ENCODE results near the gene PLP2. TPM values are rescaled to one million over a fixed set of nuclear protein-coding genes. Genes with fewer than 3 reads are reported as not detected.
A peak's percentile ranks its signal among the peaks of the same experiment; 100 is the strongest.
"Not testable (repeated sequence)": the region's sequence is repeated elsewhere in the genome, so short reads cannot be mapped to it uniquely, and the experiment has no call there.

PLP2 gene, protein sequence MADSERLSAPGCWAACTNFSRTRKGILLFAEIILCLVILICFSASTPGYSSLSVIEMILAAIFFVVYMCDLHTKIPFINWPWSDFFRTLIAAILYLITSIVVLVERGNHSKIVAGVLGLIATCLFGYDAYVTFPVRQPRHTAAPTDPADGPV
- 2.6 and 13.1 TPM in 2 replicates for total RNA-seq

DNA sequence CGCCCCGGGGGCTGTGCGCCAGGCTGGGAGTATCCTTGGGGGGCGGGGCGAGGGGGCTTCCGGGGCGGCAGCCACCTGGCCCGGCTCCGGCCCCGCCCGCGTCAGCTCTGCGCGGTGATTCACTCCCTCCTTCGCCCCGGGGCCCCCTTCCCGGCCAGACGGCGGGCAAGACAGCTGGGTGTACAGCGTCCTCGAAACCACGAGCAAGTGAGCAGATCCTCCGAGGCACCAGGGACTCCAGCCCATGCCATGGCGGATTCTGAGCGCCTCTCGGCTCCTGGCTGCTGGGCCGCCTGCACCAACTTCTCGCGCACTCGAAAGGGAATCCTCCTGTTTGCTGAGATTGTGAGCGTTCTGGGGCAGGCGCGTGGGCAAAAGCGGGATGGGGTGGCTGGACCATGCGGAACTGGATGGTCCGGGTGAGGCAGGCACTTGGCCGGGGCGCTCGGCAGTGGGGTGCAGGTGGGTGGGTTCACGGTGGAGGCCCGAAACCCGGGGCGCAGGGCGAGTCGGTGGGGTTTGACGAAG is at the start of gene PLP2:
Gene PLP2 (plus strand): TSS at position 147 of the 528 bp plus-strand sequence. CDS start 103 bp downstream, at position 250.
- DNase-seq, result peak; percentile 56

DNA sequence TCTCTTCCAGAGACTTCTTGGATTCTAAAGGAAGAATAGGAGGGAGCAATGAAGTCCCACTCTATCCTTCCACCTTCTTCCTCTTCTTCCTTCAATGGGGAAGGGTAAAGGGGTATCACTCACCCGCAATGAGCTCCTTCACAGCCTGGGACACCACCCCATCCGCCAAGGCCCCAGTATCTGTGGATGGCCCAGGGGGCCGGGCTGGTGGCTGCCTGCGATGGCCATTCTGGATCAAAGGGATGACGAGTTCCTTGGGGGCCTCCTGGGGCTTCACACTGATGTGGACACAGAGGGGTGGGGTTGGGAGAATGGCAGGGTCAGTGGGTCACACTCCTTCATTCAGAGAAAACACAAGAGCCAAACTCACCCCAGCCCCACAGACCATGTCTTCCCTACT is 49.2 kb upstream of the PLP2 start:
- DNase-seq, result no peak

DNA sequence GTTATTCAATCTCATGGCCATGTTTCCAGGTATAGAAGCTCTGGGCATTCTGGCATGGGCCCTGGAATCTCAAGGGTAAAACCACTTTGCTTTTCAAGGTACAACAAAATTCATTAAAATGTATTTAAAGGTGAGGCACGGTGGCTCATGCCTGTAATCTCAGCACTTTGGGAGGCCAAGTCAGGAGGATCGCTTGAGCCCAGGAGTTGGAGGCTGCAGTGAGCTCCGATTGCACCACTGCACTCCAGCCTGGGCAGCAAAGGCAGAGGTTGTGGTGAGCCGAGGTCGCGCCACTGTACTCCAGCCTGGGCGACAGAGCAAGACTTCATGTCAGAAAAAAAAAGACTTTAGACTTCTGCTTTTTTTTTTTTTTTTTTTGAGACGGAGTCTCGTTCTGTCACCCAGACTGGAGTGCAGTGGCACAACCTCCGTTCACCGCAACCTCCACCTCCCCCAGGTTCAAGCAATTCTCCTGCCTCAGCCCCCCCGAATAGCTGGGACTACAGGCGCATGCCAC is 43.9 kb upstream of the PLP2 start:
- not testable (repeated sequence) for DNase-seq

DNA sequence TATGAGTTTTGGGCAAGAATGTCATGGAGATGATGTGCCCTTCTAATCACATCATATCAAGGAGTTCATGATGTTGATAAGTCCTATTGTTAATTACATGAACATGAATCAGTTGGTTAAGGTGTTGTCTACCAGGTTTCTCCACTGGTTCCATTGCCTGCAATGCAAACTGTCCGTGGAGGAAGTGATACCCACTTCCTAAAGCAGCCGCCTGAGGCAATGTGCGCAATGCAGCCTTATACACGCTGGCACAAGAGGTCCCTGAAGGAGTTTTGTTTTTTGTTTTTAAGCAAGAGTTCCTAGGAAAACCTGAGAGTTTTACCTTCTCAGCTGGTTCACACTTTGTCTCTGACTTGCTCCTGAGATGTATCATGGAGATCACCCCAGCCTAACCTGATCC is 42.3 kb upstream of the PLP2 start:
- no peak for DNase-seq

DNA sequence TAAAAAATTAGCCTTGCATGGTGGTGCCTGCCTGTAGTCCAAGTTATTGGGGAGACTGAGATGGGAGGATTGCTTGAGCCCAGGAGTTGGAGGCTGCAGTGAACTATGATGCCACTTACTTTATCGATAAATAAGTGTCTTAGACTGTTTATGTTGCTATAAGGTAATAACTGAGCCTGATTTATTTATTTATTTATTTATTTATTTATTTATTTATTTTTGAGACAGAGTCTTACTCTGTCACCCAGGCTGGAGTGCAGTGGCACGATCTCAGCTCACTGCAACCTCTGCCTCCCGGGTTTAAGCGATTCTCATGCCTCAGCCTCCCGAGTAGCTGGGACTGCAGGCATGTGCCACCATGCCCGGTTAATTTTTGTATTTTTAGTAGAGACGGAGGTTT is 39.4 kb upstream of the PLP2 start:
- DNase-seq, result not testable (repeated sequence)

DNA sequence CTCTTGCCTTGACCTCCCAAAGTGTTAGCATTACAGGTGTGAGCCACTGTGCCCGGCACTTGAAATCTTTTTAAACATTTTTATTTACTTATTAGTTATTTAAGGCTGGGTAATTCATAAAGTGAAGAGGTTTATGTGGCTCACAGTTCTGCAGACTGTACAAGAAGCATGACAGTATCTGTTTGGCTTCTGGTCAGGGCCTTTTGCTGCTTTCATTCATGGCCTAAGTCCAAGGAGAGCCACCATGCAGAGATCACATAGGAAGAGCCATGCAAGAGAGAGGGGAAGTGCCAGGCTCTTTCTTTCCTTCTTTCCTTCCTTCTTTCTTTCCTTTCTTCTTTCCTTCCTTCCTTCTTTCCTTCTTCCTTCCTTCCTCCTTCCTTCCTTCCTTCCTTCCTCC is 37.9 kb upstream of the PLP2 start:
- DNase-seq, result no peak

DNA sequence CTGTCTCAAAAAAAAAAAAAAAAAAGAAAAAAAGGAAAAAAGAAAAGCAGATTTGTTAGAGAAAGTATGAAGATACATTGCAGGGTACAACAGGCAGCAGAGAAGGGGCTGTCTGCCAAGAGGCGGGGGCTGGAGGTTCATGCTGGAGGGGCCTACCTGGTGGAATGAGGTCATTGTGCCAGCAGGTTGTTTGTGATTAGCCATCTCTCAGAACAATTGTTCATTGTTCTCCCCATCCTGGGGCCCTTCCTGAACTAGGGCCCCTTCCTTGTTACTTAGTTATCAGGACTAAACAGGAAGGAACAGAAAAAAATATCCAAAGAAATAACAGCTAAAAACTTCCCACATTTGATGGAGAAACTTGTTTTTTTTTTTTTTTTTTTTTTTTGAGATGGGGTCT is 34.2 kb upstream of the PLP2 start:
- DNase-seq, result peak; percentile 83

DNA sequence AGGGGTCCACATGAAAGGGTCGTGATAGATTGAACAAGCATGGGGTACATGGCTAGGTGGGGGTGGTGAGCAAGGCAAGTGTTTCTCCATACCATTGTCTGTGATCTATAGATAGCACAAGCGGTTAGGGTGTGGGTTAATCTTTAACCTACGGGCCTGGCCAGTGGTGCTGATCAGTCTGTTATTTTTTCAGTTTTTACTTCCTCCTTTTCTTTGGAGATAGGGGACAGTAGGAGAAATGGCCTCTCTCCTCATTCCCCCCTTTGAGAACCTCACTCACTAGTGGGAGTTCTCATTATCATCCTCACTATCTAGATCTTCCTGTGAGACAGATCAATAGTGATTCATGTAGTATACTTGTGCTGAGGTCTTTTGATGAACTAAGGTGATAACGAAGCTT is 32.0 kb upstream of the PLP2 start:
- DNase-seq, result no peak

DNA sequence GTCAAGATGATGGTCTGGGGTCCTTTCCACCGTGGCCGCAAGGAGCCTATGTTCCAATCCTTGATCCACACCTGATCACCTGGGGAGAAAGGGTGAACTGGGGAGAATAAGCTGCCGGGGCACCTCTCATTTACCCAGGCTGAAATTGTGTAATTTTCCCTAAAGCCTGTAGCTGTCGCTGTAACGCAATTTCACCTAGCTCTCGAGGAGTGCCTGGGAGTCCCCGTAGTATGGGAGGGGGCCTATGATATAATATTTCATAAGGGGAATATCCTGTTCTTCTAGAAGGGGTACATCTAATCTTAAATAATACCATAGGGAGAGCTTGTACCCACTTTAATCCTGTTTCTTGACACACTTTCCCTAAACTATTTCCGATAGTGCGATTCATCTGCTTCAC is 29.4 kb upstream of the PLP2 start:
- peak; percentile 42 for DNase-seq

DNA sequence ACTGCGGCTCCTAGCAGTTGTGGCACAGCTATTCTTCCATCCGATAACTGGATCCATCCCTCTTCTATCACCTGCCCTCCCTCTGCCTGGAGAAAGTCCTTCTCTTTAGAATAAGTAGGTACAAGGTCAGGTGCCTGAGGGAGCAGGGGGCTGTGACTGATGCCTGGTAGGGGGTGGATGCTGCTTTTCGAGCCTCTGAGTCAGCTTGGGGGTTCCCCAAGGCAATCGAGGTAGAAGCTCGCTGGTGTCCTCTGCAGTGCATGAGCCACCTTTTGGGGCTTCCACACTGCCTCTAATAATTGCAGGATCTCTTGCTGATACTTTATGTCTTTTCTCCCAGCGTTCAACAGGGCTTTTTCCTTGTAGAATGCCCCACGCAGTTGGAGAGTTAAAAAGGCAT is 28.5 kb upstream of the PLP2 start:
- DNase-seq, result not testable (repeated sequence)

DNA sequence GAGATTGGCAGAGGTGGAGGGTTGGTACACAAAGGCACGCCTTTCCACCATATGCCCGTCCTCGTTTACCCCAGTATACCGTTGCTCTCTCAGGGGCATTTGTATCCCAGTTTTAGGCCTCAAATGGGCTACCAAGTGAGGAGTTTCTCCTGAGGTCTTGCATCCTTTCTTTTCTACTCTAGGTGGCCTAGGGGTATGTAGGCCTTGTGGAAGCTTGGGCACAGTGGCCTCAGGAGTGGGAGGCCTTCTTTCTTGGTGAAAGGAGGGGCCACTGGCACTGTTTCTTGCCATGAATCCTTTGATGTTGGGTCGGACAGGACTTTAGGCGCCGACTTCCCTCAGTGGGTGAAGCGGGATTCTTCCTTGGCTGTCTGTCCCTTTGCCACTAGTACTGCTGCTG is 24.4 kb upstream of the PLP2 start:
- no peak for DNase-seq

DNA sequence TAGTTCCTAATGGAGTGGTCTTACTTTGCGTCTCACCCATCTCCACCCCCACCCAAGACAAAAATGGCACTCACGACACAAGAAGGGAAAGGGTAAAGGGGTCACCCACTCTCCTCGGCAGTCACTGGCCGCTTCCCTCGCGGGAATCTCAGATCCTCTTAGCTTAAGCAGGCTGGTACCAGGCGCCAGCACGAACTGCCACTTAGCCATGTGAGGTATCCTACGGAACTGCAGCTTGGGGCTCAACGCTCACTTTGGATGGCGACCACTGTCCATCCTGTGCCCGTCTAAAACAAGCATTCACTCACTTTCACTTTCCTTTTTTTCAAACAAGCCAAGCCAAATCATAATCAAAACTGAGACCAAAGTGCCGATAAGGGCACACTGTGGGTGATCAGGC is 23.8 kb upstream of the PLP2 start:
- no peak for DNase-seq

DNA sequence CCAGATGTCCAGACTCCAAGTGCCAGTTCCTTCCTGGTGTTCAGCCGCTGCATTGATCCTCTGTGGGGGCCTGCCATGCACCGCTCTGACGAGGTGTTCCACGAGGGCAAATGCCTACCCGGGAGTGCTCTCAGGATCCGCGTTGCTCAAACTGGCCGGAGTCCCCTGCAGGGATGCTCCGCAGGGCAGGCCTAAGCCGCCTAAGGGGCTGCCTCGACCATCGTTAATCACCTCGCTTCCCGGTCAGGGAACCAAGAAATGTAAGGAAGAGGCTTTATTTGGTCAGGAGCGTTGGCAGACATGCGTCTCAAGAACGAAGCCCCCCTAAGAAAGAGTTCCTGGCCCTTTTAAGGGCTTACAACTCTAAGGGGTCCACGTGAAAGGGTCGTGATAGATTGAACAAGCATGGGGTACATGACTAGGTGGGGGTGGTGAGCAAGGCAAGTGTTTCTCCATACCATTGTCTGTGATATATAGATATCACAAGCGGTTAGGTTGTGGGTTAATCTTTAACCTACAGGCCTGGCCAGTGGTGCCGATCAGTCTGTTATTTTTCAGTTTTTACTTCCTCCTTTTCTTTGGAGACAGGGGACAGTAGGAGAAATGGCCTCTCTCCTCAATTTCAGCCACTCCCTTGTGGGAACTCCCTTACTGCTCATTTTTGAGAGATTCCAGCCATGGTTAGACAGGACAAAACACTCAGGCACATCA is 23.2 kb upstream of the PLP2 start:
- not testable (repeated sequence) for DNase-seq

DNA sequence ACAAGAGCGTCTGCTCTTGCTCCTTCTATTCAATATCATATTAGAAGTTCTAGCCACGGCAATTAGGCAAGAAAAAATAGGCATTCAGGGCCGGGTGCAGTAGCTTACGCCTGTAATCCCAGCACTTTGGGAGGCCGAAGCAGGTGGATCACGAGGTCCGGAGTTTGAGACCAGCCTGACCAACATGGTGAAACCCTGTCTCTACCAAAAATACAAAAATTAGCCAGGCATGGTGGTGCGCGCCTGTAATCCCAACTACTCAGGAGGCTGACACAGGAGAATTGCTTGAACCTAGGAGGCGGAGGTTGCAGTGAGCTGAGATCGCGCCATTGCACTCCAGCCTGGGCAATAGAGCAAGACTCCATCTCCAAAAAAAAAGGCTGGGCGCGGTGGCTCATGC is 22.4 kb upstream of the PLP2 start:
- not testable (repeated sequence) for DNase-seq

DNA sequence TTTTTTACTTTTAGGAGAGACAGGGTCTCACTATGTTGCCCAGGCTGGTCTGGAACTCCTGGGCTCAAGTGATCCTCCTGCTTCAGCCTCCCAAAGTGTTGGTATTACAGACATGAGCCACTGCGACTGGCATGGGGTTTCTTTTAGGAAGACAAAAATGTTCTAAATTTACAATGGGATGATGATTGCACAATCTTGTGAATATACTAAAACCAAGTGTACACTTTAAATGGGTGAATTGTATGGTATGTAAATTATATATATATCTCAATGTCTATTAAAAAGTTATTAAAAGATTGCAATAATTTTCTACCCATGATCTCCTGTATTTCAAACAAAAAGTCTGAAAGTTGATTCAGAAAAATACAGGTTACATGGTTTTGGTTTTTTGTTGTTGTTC is 18.2 kb upstream of the PLP2 start:
- DNase-seq, result no peak

DNA sequence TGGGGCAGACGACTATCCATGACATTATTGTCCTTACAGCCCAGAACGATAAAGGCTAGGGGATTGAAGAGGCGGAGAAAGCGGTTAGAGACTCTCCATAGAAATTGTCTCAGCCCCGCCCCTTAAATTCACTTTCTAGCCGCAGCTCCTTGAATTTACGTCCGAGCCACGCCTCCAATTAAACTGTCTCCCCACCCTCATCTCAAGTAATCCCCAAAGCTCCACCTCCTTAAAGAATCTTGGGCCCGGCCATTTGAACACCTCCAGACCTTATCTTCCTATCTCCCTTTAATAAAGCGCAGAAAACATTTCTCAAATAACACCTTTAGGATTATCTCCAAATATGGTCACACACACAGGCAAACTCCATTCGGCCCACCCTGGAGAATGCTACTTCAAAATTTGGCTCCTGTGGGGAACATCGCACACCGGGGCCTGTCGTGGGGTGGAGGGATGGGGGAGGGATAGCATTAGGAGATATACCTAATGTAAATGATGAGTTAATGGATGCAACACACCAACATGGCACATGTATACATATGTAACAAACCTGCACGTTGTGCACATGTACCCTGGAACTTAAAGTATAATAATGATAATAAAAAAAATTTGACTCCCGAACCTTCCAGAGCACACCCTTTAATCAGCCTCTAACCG is 16.3 kb upstream of the PLP2 start:
- peak; percentile 78 for DNase-seq

DNA sequence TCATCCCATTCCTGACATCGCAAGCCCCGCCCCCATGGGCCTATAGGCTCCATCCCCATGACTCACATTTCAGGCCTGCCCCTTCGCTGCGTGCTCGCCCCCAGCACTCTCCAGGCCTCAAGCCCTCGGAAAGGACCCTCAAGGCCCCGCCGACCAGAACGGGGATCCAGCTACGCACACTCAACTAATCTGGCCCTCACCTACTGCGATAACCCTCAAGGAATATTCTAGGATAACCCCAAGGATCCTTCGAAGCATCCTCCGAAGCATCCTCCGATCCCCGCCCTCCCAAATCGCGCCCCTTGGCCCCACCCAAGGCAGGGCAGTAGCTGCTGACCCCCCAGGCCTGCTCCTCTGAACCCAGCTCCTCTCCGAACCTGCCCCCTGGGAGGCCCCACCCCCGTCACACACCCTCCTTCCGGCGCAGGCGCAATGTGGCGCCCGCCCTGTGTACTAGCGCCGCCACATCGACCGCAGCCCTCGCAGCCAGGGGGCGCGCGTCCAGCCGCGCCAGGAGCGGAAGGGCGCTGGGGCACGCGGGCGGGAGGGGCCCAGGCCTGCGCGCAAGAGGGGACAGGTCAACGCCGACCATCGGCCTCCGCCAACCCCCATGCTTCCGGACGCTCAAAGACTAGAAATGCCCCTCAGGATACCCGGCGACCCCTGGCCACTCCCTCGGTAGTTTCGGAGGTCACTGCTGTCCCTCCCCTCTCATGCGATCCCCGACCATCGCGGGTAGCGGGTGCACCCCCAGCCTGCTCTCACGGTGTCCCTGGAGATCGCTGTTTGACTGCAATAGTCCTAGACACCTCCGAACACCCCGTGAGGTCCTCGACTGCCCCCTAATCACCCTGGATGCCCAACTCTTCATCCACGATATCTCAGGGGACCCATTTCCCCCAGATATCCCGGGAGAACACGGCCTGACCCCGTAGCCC is 15.5 kb upstream of the PLP2 start:
- peak; percentile 88 for DNase-seq

DNA sequence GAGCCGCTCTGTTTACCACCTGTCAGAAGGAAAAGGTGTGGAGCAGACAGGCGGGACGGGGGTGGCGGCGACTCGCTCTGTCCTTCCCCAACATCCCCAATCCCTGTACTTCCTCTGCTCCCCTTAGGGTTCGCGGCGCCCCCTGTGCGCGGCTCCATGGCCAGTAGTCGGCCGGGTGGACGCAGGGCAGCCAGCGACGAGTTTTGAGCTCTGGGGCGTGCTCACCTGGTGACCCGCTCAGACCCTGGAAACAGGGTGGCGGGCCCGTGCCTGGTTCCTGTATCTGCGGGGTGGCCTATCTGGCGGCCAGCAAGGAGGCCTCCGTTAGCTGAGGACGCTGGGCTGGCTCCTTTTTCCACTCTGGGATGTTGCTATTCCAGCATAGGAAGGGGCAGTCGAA is 14.5 kb upstream of the PLP2 start:
- no peak for DNase-seq

DNA sequence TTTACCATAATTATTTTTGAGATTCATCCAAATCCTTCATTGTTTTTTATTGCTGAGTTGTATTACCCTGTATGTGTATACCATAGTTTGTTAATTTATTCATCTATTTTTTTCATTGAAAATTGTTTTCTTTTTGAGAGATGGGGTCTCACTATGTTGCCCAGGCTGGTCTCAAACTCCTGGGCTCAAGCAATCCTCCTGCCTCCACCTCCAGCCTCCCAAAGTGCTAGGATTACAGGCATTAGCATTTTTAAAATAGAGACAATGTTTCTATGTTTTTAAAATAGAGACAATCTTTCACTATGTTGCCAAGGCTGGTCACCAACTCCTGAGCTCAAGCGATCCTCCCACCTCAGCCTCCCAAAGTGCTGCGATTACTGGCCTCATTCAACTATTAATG is 10.8 kb upstream of the PLP2 start:
- no peak for DNase-seq

DNA sequence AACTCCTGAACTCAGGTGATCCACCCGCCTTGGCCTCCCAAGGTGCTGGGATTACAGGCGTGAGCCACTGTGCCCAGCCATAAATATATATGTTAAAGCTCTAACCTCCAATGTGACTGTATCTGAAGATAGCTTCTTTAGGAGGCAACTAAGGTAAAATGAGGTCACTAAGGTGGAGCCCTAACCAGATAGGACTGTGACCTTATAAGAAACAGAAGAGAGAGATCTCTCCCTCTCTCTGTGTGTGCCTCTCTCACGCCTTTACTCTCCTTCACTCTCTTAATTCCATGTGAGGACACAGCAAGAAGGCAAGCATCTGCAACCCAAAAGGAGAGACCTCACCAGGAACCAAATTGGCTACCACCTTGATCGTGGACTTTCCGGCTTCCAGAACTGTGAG is 10.1 kb upstream of the PLP2 start:
- DNase-seq, result no peak

DNA sequence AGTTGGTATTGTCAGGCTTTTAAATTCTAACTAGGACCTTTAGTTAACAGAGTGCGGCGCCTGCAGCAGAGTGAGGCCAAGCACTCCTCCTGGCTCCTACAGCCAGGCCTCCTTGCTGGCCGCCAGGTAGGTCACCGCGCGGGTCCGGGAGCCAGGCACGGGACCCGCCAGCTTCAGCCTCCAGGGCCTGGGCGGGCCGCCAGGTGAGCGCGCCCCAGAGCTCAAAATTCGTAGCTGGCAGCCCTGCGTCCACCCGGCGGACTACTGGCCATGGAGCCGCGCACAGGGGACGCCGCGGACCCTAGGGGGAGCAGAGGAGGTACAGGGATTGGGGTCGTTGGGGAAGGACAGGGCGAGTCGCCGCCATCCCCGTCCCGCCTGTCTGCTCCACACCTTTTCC is 9.1 kb upstream of the PLP2 start, which contains the start of gene MAGIX:
Gene MAGIX (plus strand): TSS at position 139 of the 400 bp plus-strand sequence. CDS start 132 bp downstream, at position 271.
- no peak for DNase-seq
